ENCODE data around the gene LAMC3. TPM values are rescaled to one million over a fixed set of nuclear protein-coding genes. Genes with fewer than 3 reads are reported as not detected.
"Not testable (repeated sequence)": the region's sequence is repeated elsewhere in the genome, so short reads cannot be mapped to it uniquely, and the experiment has no call there.

The LAMC3 gene
- total RNA-seq, 2 donors from 2014 or later, result 0.11 to 0.45 TPM

GRCh38 chr9:131032384-131032783 is 23.4 kb downstream of the LAMC3 start:
- Mint-ChIP-seq H3K27ac (no peak overlapping the region), H3K4me1 (no peaks in the 10 kb centered on the region), H3K27me3 (peaks cover 12% of the 10 kb centered on the region), H3K9me3 (no peaks in the 10 kb centered on the region), H3K36me3 (ENCODE audit: low read depth) (no peaks in the 10 kb centered on the region), H3K4me3 (no peak overlapping the region)
- ATAC-seq (replicated peaks), result no peak

GRCh38 chr9:131033269-131034224 is 24.6 kb downstream of the LAMC3 start:
- Mint-ChIP-seq H3K36me3 (ENCODE audit: low read depth) (no peaks in the 10 kb centered on the region), H3K4me3 (no peak overlapping the region), H3K27me3 (peaks cover 19% of the 10 kb centered on the region), H3K27ac (no peak overlapping the region), H3K4me1 (no peaks in the 10 kb centered on the region), H3K9me3 (no peaks in the 10 kb centered on the region)
- ATAC-seq (replicated peaks), result no peak

GRCh38 chr9:131034268-131034667 is 25.3 kb downstream of the LAMC3 start:
- no peak for ATAC-seq (replicated peaks)
- Mint-ChIP-seq H3K36me3 (ENCODE audit: low read depth) (no peaks in the 10 kb centered on the region), H3K4me3 (no peak overlapping the region), H3K9me3 (no peaks in the 10 kb centered on the region), H3K4me1 (no peaks in the 10 kb centered on the region), H3K27ac (no peak overlapping the region), H3K27me3 (peaks cover 23% of the 10 kb centered on the region)

- peaks cover 25% of the 10 kb centered on the region for H3K27me3 Mint-ChIP-seq
- H3K4me1 Mint-ChIP-seq; ATAC-seq (replicated peaks); H3K36me3 Mint-ChIP-seq (ENCODE audit: low read depth); H3K9me3 Mint-ChIP-seq; H3K4me3 Mint-ChIP-seq; H3K27ac Mint-ChIP-seq: not testable (repeated sequence)
Observed at GRCh38 chr9:131034749-131035148, 25.8 kb downstream of the LAMC3 start.

- H3K27ac Mint-ChIP-seq, result no peak overlapping the region
- ATAC-seq (replicated peaks), result no peak
- H3K27me3 Mint-ChIP-seq, result peaks cover 25% of the 10 kb centered on the region
- H3K4me1 Mint-ChIP-seq, result no peaks in the 10 kb centered on the region
- H3K36me3 Mint-ChIP-seq (ENCODE audit: low read depth), result no peaks in the 10 kb centered on the region
- no peaks in the 10 kb centered on the region for H3K9me3 Mint-ChIP-seq
- H3K4me3 Mint-ChIP-seq, result no peak overlapping the region
Observed at GRCh38 chr9:131035548-131035947, 26.6 kb downstream of the LAMC3 start.

GRCh38 chr9:131036071-131036470 is 27.1 kb downstream of the LAMC3 start:
- no peaks in the 10 kb centered on the region for H3K9me3 Mint-ChIP-seq
- ATAC-seq (replicated peaks), result no peak
- no peak overlapping the region for H3K27ac Mint-ChIP-seq
- H3K27me3 Mint-ChIP-seq, result peaks cover 29% of the 10 kb centered on the region
- no peaks in the 10 kb centered on the region for H3K4me1 Mint-ChIP-seq
- H3K4me3 Mint-ChIP-seq, result no peak overlapping the region
- H3K36me3 Mint-ChIP-seq (ENCODE audit: low read depth), result no peaks in the 10 kb centered on the region

- no peak overlapping the region for H3K4me3 Mint-ChIP-seq
- ATAC-seq (replicated peaks), result no peak
- H3K4me1 Mint-ChIP-seq, result no peaks in the 10 kb centered on the region
- H3K27ac Mint-ChIP-seq, result no peak overlapping the region
- H3K36me3 Mint-ChIP-seq (ENCODE audit: low read depth), result no peaks in the 10 kb centered on the region
- peaks cover 29% of the 10 kb centered on the region for H3K27me3 Mint-ChIP-seq
- H3K9me3 Mint-ChIP-seq, result no peaks in the 10 kb centered on the region
Observed at GRCh38 chr9:131036529-131037334, 27.8 kb downstream of the LAMC3 start.

- Mint-ChIP-seq H3K4me3 (no peak overlapping the region), H3K27me3 (peaks cover 25% of the 10 kb centered on the region), H3K9me3 (no peaks in the 10 kb centered on the region), H3K27ac (no peak overlapping the region), H3K36me3 (ENCODE audit: low read depth) (no peaks in the 10 kb centered on the region), H3K4me1 (no peaks in the 10 kb centered on the region)
- ATAC-seq (replicated peaks), result no peak
Observed at GRCh38 chr9:131037335-131038255, 28.6 kb downstream of the LAMC3 start.

- H3K27me3 Mint-ChIP-seq, result peaks cover 21% of the 10 kb centered on the region
- H3K4me1 Mint-ChIP-seq, result no peaks in the 10 kb centered on the region
- H3K36me3 Mint-ChIP-seq (ENCODE audit: low read depth), result no peaks in the 10 kb centered on the region
- H3K27ac Mint-ChIP-seq, result no peak overlapping the region
- no peak overlapping the region for H3K4me3 Mint-ChIP-seq
- no peaks in the 10 kb centered on the region for H3K9me3 Mint-ChIP-seq
- ATAC-seq (replicated peaks), result no peak
Observed at GRCh38 chr9:131038256-131039128, 29.5 kb downstream of the LAMC3 start.

GRCh38 chr9:131039129-131039954 is 30.4 kb downstream of the LAMC3 start:
- H3K27ac Mint-ChIP-seq, result no peak overlapping the region

GRCh38 chr9:131042666-131043065 is 33.7 kb downstream of the LAMC3 start:
- Mint-ChIP-seq H3K4me3 (no peak overlapping the region), H3K27ac (no peak overlapping the region), H3K27me3 (peaks cover 14% of the 10 kb centered on the region), H3K4me1 (no peaks in the 10 kb centered on the region), H3K36me3 (ENCODE audit: low read depth) (no peaks in the 10 kb centered on the region), H3K9me3 (no peaks in the 10 kb centered on the region)
- no peak for ATAC-seq (replicated peaks)

More at GRCh38 chr9:131039129-131039954, 30.4 kb downstream of the LAMC3 start:
- no peak for ATAC-seq (replicated peaks)
- Mint-ChIP-seq H3K4me1 (no peaks in the 10 kb centered on the region), H3K4me3 (no peak overlapping the region), H3K9me3 (no peaks in the 10 kb centered on the region), H3K27me3 (peaks cover 20% of the 10 kb centered on the region), H3K36me3 (ENCODE audit: low read depth) (no peaks in the 10 kb centered on the region)

GRCh38 chr9:131043087-131043486 is 34.1 kb downstream of the LAMC3 start:
- peaks cover 10% of the 10 kb centered on the region for H3K27me3 Mint-ChIP-seq
- H3K27ac Mint-ChIP-seq, result no peak overlapping the region
- no peak overlapping the region for H3K4me3 Mint-ChIP-seq
- no peaks in the 10 kb centered on the region for H3K4me1 Mint-ChIP-seq
- ATAC-seq (replicated peaks), result no peak
- H3K36me3 Mint-ChIP-seq (ENCODE audit: low read depth), result no peaks in the 10 kb centered on the region
- no peaks in the 10 kb centered on the region for H3K9me3 Mint-ChIP-seq

GRCh38 chr9:131043646-131044045 is 34.7 kb downstream of the LAMC3 start:
- H3K27me3 Mint-ChIP-seq, result peaks cover 14% of the 10 kb centered on the region
- ATAC-seq (replicated peaks), result no peak
- no peaks in the 10 kb centered on the region for H3K4me1 Mint-ChIP-seq
- H3K36me3 Mint-ChIP-seq (ENCODE audit: low read depth), result no peaks in the 10 kb centered on the region
- no peak overlapping the region for H3K4me3 Mint-ChIP-seq
- H3K27ac Mint-ChIP-seq, result no peak overlapping the region
- H3K9me3 Mint-ChIP-seq, result no peaks in the 10 kb centered on the region
